WERI-Rb-1 (cell line): Measurements from ENCODE around the gene MX2.

Experiments used
- DNase-seq: peaks from one replicate; pipeline ENCODE4 v3.0.0-alpha.2; 2020
- H3K27ac ChIP-seq: fragments of 250-450 bp; sonication (Bioruptor Pico); 2 replicates; pipeline ENCODE4 v1.5.1; 2020; ENCODE audit warnings: mild to moderate bottlenecking, moderate library complexity
- H3K27me3 ChIP-seq: fragments of 250-450 bp; sonication (Bioruptor Pico); 2 replicates; pipeline ENCODE4 v1.5.1; 2021; ENCODE audit warnings: mild to moderate bottlenecking, low read depth, moderate library complexity; ENCODE audit not compliant: insufficient read depth, severe bottlenecking
- H3K36me3 ChIP-seq: fragments of 250-450 bp; sonication (Bioruptor Pico); 2 replicates; pipeline ENCODE4 v1.5.1; 2020; ENCODE audit warnings: mild to moderate bottlenecking, moderate library complexity
- H3K4me3 ChIP-seq: 2 replicates; pipeline ENCODE4 v1.5.1; 2011; ENCODE audit warnings: low read depth, mild to moderate bottlenecking, control low read depth, low read length
- H3K9me3 ChIP-seq: fragments of 250-450 bp; sonication (Bioruptor Pico); 2 replicates; pipeline ENCODE4 v1.5.1; 2021; ENCODE audit warnings: mild to moderate bottlenecking, moderate library complexity; ENCODE audit not compliant: severe bottlenecking
- CTCF ChIP-seq: IDR thresholded peaks from 2 replicates; pipeline ENCODE4 v1.5.1; 2011; ENCODE audit warnings: low read depth, mild to moderate bottlenecking, control low read depth, inconsistent platforms, low read length

The MX2 gene

GRCh38 chr21:41369920-41370839, 8.4 kb downstream of the MX2 start:
- no peaks in the 10 kb centered on the region for H3K27me3 ChIP-seq
- H3K36me3 ChIP-seq = no peaks in the 10 kb centered on the region
- no peak overlapping the region for H3K4me3 ChIP-seq
- DNase-seq = no peak
- TF ChIP-seq CTCF = no peak
- no peak overlapping the region for H3K27ac ChIP-seq
- H3K9me3 ChIP-seq = no peaks in the 10 kb centered on the region

GRCh38 chr21:41370840-41371684, 9.2 kb downstream of the MX2 start:
- no peak for DNase-seq
- no peak overlapping the region for H3K4me3 ChIP-seq
- H3K9me3 ChIP-seq = no peaks in the 10 kb centered on the region
- TF ChIP-seq CTCF = no peak
- H3K27ac ChIP-seq = no peak overlapping the region
- no peaks in the 10 kb centered on the region for H3K36me3 ChIP-seq
- no peaks in the 10 kb centered on the region for H3K27me3 ChIP-seq

GRCh38 chr21:41371685-41372030, 9.8 kb downstream of the MX2 start:
- H3K36me3 ChIP-seq = no peaks in the 10 kb centered on the region
- H3K9me3 ChIP-seq = no peaks in the 10 kb centered on the region
- DNase-seq = peak; percentile 37
- no peak overlapping the region for H3K4me3 ChIP-seq
- no peak overlapping the region for H3K27ac ChIP-seq
- H3K27me3 ChIP-seq = no peaks in the 10 kb centered on the region
- no peak for TF ChIP-seq CTCF

GRCh38 chr21:41373253-41373652, 11.4 kb downstream of the MX2 start:
- no peaks in the 10 kb centered on the region for H3K36me3 ChIP-seq
- no peak overlapping the region for H3K4me3 ChIP-seq
- DNase-seq = no peak

GRCh38 chr21:41373763-41374162, 11.9 kb downstream of the MX2 start:
- TF ChIP-seq CTCF = no peak
- Histone ChIP-seq H3K27ac (no peak overlapping the region), H3K36me3 (no peaks in the 10 kb centered on the region), H3K9me3 (no peaks in the 10 kb centered on the region), H3K4me3 (no peak overlapping the region), H3K27me3 (no peaks in the 10 kb centered on the region)
- no peak for DNase-seq

More at GRCh38 chr21:41373253-41373652, 11.4 kb downstream of the MX2 start:
- H3K27ac ChIP-seq = no peak overlapping the region
- H3K27me3 ChIP-seq = no peaks in the 10 kb centered on the region
- H3K9me3 ChIP-seq = no peaks in the 10 kb centered on the region
- no peak for TF ChIP-seq CTCF
